Loucy (cell line): ENCODE results near the gene ZNF207.

Experiments used
- CTCF ChIP-seq: fragments of 200-600 bp; sonication (generic); conservative IDR thresholded peaks from 2 replicates; pipeline ENCODE4 v1.5.1; 2014; ENCODE audit warnings: mild to moderate bottlenecking, antibody characterized with exemption, low read length
- EZH2phosphoT487 ChIP-seq: fragments of 200-600 bp; IDR thresholded peaks from 2 replicates; pipeline ENCODE4 v1.6.1; 2018; ENCODE audit warnings: antibody characterized with exemption, mild to moderate bottlenecking, moderate library complexity, borderline replicate concordance

GRCh38 chr17:32330147-32330546 is 19.8 kb upstream of the ZNF207 start:
- TF ChIP-seq CTCF (no peak), EZH2phosphoT487 (no peak)
